HG03045 (cell line): ENCODE results near the gene STRN3.
A peak's percentile ranks its signal among the peaks of the same experiment; 100 is the strongest.

Experiments
- ATAC-seq: cut with Tn5 transposase; IDR thresholded peaks from one replicate; pipeline ENCODE4 v1.9.1; 2021; ENCODE audit warnings: mild to moderate bottlenecking, moderate library complexity; ENCODE audit not compliant: unreplicated experiment

The STRN3 gene

GRCh38 chr14:31038521-31039166, 12.5 kb upstream of the STRN3 start:
- no peak for ATAC-seq

- no peak for ATAC-seq
These were observed 11.6 kb upstream of the STRN3 start for GRCh38 chr14:31037709-31038221.

DNA sequence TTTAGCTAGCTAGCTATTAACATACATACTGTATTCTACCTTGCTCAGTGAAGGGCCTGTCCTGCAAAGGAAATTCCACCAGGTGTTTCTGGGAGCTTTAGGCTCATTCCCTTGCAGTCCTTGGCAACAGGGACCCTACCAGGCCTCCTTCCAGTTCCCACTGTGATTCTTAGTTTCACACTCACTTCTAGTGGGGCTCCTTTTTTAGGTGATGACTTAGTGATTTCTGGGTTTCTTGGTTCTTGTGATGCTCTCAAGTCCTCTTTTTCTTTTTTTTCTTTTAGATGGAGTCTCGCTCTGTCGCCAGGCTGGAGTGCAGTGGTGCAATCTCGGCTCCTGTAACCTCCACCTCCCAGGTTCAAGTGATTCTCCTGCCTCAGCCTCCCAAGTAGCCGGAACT, 10.4 kb upstream of the STRN3 start:
- no peak for ATAC-seq

DNA sequence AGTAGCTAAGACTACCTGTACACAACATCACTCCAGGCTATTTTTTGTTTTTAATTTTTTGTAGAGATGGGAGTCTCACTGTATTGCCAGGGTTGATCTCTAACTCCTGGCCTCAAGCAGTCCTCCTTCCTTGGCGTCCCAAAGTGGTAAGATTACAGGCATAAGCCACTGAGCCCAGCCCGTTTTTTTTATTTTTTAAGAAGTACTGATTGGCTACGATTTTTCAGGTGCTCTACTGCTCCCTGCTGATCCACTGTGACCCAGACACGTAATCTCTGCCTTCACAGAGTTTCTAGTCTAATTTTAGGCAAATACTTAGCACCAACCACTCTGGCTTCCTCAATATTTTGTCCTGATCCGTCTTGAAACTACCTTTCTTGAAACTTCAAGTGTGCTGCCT, 4.3 kb upstream of the STRN3 start:
- no peak for ATAC-seq

- ATAC-seq: no peak
These were observed 3.1 kb upstream of the STRN3 start for GRCh38 chr14:31029016-31029970.

DNA sequence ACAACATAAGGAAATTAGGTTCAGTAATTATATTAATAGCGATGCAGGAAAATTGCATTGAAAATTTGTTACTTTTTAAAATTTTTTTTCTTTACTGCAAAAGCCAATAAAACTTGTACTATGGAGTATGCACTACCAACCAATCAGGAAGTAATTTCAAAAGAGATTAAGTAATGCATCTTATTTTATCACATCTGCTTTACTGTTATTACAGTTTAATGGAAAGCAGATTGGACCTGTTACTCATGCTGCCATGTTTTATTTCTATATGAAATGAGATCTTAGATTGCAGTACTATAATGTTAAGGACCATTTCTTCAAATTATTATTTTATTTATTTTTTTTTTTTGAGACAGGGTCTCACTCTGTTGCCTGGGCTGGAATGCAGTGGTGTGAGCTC, 1.7 kb upstream of the STRN3 start:
- ATAC-seq: no peak

- ATAC-seq: peak; percentile 91
These were observed 464 bp upstream of the STRN3 start for GRCh38 chr14:31026450-31027235.

- ATAC-seq: peak; percentile 27
These were observed 657 bp downstream of the STRN3 start, which contains the start of gene AP4S1 for GRCh38 chr14:31025367-31026076. Gene AP4S1 (plus strand): TSS chr14:31025649. CDS start chr14:31066197, 40,548 bp downstream.

- ATAC-seq: no peak
These were observed 1.4 kb downstream of the STRN3 start for GRCh38 chr14:31024577-31025366.

DNA sequence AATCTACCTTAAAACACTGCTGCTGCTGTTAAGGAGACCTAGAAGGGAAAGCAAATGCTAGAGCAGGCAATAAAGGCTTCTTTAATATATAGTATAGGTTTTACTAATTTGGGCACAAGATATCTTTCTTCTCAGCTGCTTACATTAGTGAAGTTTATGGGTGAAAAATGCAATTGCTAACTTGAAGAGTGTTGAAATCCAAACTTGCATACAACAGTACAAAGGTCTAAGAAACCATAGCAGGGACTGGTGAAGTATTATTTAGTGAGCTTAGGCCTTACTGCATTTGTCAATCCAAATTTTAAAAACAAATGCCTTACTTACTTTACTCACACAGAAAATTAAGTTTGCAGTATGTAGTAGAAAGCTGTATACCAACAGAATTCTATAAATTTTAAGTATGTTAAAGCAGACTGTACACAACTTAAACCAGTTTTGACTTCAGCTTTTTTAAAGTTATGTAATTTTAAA, 2.1 kb downstream of the STRN3 start:
- ATAC-seq: no peak

DNA sequence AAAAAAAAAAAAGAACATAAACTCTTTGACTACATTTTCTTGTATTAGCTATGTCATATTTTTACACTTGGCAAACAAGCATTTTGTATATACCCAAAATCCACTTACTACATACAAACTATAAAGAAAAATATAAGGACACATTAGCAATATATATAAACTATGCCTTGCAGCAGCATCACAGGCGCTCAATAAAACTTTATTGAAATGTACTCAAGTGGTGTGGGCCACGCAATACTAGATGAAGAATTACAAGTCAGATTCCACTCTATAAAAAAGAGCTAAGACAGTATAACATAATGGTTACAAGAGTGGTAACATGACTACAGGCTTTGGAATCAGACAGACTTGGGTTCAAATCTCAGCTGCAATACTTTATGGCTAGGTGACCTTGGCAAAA, 3.8 kb downstream of the STRN3 start:
- ATAC-seq: no peak

- ATAC-seq: no peak
These were observed 4.6 kb downstream of the STRN3 start for GRCh38 chr14:31021576-31021949.

DNA sequence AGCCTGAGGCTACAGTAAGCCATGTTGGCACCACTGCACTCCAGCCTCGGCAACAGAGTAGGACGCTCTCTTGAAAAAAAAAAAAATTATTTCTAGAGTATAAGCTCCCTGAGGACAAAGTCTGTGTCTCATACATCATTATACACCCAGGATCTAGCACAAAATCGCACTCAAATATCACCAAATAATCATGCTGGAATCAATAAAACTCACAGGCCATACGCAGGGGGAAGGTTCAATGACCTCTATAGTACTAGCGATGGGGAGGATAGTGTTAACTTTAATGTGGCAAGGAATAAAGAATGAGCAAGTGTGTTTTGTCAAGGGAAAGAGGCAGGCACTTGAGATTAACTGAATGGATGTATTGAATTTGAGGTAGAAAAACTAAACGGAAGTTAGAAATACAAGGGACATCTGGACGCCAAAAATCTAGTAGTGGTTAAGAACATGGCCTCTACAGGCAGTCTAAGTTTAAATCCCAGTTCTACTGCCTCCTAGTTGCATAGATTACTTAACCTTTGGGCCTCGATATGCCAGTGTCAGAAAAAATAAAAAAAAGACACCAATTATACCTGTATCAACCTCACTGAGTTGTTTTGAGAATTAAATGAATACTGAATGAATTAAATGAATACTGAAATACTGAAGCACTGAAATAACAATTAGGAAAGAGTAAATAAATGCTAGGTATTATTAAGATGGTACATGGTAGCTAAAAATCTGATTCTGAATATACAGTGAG, 5.2 kb downstream of the STRN3 start:
- no peak for ATAC-seq

DNA sequence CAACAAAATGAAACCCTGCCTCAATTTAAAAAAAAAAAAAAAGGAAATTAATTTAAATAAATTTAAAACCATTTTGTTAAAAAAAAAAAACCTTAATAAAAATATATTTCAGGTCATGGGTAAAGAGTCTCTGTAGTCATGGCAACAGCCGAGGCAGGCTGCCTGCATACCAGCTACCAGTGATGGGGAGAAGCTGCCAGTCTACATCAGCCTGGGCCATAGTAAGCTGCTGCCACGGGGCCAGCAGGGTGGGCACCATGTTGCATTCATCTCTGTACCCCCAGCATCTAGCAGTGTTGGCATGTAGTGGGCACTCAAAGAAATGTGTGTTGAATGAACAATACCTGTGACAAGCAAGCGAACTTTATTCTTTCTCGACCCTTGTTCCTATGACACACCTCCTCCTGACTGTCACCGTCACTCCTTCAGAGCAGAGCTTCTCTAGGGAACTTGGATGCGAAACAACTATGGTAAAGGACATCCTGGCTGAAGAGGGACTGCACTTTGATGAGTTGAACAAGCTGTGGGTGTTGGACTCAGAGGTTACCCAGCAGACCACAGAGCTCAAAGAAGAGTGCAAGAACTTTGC, 8.0 kb downstream of the STRN3 start:
- no peak for ATAC-seq

DNA sequence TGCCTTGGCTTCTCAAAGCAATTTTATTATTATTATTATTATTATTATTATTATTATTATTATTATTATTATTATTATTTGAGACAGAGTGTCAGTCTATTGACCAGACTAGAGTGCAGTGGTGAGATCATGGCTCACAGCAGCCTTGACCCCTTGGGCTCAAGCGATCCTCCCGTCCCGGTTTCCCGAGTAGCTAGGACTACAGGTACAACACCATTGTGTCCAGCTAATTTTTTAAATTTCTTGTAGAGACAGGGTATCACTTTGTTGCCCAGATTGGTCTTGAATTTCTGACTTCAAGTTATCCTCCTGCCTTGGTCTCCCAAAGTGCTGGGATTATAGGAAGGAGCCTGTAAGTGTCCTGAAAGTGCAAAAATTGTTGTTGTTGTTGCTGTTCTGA, 12.3 kb downstream of the STRN3 start:
- ATAC-seq: no peak

DNA sequence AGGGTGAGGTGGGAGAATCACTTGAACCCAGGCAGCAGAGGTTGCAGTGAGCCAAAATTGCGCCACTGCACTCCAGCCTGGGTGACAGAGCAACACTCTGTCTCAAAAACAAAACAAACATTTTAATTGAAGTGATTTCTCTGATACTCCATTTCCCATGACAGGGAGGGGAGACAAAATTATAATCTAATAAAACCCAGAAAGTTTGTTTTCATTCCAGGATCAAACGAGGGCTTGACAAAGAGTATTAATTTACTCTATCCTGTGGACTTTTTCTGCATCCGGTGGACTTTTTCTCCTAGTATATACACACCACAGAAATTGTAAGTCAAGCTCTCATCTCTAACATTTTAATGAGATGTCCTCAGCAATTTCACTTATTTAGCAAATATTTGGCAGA, 15.2 kb downstream of the STRN3 start:
- no peak for ATAC-seq

- ATAC-seq: no peak
These were observed 16.2 kb downstream of the STRN3 start for GRCh38 chr14:31009836-31010574.

DNA sequence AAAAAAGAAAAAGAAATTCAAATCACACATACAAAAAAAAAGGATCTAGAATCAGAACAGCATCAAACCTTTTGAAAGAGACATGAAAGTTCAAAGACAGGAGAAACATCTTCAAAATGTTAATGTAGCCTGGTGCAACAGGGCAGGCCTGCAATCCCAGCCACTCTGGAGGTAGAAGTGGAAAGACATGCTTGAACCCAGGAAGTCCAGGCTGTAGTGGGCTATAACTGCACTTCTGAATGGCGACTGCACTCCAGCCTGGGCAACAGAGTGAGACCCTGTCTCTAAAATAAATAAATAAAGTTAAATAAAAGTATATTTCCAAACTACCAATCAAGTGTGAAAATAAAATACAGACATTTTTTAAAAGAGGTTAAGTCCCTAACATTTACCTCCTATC, 19.5 kb downstream of the STRN3 start:
- no peak for ATAC-seq
